NCI-H748 treated with DMSO at 0.1 percent for 48 hours (cell line): Measurements from ENCODE around the gene SYN1.

Source experiments
- DNase-seq: peaks from one replicate; lab custom pipeline; 2025; lab: John Stamatoyannopoulos, UW

The SYN1 gene

DNA sequence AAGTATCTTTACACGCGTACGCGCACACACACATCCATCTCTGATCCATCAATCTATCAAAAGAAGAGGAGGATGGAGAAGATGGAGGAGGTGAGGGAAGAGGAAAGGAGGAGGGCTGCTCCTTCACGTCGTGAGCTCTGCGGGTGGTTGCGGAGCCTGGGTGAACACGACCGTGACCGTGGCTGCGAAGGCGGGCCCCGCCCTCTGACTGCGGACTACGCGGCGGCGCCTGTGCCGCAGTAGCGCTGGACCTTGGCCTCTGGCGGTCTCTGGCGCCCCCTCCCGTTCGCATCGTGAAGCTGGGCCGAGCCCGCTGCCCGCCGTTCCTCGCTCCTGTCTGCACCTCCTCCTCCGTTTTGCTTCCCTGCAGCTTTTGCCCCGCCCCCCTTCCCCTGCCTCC is 96.4 kb downstream of the SYN1 start:
- peak; percentile 71 for DNase-seq
